ENCODE measurements around the gene ANTXR2.

Gene ANTXR2

DNA sequence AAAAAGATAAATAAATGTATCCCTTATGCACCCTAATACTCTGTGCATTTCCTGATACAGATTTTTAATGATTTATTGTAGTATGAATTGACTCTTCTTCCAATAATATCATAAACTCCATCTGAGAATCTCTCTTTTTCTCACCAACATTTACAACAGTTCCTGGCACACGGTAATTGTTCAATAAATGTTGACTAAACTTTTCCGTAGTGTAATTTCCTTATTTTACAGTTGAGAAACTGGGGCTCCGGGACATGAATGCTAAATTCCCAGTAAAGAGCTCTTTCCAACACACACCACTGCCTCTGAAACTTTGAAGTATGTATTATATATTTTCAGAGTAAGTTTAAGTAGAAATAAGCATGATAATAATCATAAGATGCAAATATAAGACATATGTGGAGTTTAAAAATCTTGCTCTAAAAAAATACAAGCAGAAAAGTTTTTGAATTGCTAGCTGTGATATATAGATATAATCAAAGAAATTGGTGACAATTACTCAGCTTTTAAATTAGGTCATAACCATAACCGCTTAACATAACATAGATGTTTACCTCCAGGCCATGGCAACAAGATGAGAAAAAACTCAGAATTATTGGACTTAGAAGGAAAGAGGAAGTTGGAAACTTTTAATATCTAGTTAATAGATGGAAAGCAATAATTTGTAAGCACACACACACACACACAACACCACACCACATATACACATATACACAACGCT lies 28.2 kb upstream of the ANTXR2 start:
- TF ChIP-seq, protein P1, sequence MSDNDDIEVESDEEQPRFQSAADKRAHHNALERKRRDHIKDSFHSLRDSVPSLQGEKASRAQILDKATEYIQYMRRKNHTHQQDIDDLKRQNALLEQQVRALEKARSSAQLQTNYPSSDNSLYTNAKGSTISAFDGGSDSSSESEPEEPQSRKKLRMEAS (IDR thresholded peaks at IDR 0.05; ENCODE audit: low read depth, low read length) = no peak
- TF ChIP-seq, protein P2, sequence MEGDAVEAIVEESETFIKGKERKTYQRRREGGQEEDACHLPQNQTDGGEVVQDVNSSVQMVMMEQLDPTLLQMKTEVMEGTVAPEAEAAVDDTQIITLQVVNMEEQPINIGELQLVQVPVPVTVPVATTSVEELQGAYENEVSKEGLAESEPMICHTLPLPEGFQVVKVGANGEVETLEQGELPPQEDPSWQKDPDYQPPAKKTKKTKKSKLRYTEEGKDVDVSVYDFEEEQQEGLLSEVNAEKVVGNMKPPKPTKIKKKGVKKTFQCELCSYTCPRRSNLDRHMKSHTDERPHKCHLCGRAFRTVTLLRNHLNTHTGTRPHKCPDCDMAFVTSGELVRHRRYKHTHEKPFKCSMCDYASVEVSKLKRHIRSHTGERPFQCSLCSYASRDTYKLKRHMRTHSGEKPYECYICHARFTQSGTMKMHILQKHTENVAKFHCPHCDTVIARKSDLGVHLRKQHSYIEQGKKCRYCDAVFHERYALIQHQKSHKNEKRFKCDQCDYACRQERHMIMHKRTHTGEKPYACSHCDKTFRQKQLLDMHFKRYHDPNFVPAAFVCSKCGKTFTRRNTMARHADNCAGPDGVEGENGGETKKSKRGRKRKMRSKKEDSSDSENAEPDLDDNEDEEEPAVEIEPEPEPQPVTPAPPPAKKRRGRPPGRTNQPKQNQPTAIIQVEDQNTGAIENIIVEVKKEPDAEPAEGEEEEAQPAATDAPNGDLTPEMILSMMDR (IDR thresholded peaks at IDR 0.05; ENCODE audit: low read depth, low read length) = no peak
- TF ChIP-seq MYC (IDR thresholded peaks at IDR 0.05; ENCODE audit: low read depth, low read length) (no peak), POLR2A (IDR thresholded peaks at IDR 0.05; ENCODE audit: extremely low read depth, insufficient read length) (no peak)
- no peak for DNase-seq (ENCODE audit: low read depth)
- no peak overlapping the region for H3K4me3 ChIP-seq (ENCODE audit: low read depth, low read length)

GRCh38 chr4:80099671-80100070 lies 26.6 kb upstream of the ANTXR2 start:
- TF ChIP-seq POLR2A (IDR thresholded peaks at IDR 0.05; ENCODE audit: extremely low read depth, insufficient read length) (no peak), MYC (IDR thresholded peaks at IDR 0.05; ENCODE audit: low read depth, low read length) (no peak)
- TF ChIP-seq, protein P1 (IDR thresholded peaks at IDR 0.05; ENCODE audit: low read depth, low read length) = no peak
- TF ChIP-seq, protein P2 (IDR thresholded peaks at IDR 0.05; ENCODE audit: low read depth, low read length) = no peak
- DNase-seq (ENCODE audit: low read depth) = no peak

DNA sequence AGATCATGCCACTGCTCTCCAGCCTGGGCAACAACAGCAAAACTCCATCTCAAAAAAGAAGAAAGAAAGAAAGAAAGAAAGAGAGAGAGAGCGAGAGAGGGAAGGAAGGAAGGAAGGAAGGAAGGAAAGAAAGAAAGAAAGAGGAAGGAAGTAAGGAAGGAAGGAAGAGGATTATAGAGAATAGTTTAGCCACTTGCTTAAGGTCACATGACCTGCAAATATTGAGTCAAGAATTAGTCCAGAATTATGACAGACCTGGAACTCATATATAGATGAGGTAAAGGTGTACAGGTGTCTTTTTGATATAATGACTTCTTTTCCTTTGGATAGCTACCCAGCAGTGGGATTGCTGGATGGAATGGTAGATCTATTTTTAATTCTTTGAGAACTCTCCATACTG lies 25.6 kb upstream of the ANTXR2 start:
- H3K4me3 ChIP-seq (ENCODE audit: low read depth, low read length) = no peak overlapping the region
- DNase-seq (ENCODE audit: low read depth) = no peak
- TF ChIP-seq POLR2A (IDR thresholded peaks at IDR 0.05; ENCODE audit: extremely low read depth, insufficient read length) = no peak

More at GRCh38 chr4:80099671-80100070, 26.6 kb upstream of the ANTXR2 start:
- H3K4me3 ChIP-seq (ENCODE audit: low read depth, low read length) = no peak overlapping the region

- no peak overlapping the region for H3K4me3 ChIP-seq (ENCODE audit: low read depth, low read length)
- TF ChIP-seq POLR2A (IDR thresholded peaks at IDR 0.05; ENCODE audit: extremely low read depth, insufficient read length) = no peak
- TF ChIP-seq, protein P2 (IDR thresholded peaks at IDR 0.05; ENCODE audit: low read depth, low read length) = no peak
- TF ChIP-seq, protein P1 (IDR thresholded peaks at IDR 0.05; ENCODE audit: low read depth, low read length) = no peak
- no peak for TF ChIP-seq MYC (IDR thresholded peaks at IDR 0.05; ENCODE audit: low read depth, low read length)
- no peak for DNase-seq (ENCODE audit: low read depth)
Measured at GRCh38 chr4:80097400-80098177, 24.6 kb upstream of the ANTXR2 start.

GRCh38 chr4:80096175-80096850 lies 23.3 kb upstream of the ANTXR2 start:
- TF ChIP-seq POLR2A (IDR thresholded peaks at IDR 0.05; ENCODE audit: extremely low read depth, insufficient read length) (no peak), MYC (IDR thresholded peaks at IDR 0.05; ENCODE audit: low read depth, low read length) (no peak)
- TF ChIP-seq, protein P1 (IDR thresholded peaks at IDR 0.05; ENCODE audit: low read depth, low read length) = no peak
- TF ChIP-seq, protein P2 (IDR thresholded peaks at IDR 0.05; ENCODE audit: low read depth, low read length) = no peak
- DNase-seq (ENCODE audit: low read depth) = no peak
- H3K4me3 ChIP-seq (ENCODE audit: low read depth, low read length) = no peak overlapping the region

DNA sequence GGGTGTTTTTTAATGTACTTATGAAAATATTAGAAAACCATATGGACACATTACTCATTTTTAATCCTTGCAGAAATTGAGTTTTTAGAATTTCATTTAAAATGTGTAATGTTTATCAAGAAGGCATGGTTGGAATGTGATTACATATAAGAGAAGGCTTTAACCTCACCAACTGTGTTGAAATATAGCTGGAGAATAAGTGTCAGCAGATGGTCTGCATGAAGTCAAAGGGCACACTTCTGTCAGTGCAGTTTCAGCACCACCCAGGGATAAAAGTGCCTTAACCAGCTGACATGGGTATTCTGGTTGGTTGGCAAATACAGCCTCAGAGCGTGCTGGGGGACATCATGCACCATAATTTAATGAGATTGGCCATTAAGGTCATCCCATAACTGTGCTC lies 21.2 kb upstream of the ANTXR2 start:
- H3K4me3 ChIP-seq (ENCODE audit: low read depth, low read length) = no peak overlapping the region
- DNase-seq (ENCODE audit: low read depth) = no peak
- TF ChIP-seq, protein P2 (IDR thresholded peaks at IDR 0.05; ENCODE audit: low read depth, low read length) = no peak
- TF ChIP-seq MYC (IDR thresholded peaks at IDR 0.05; ENCODE audit: low read depth, low read length) (no peak), POLR2A (IDR thresholded peaks at IDR 0.05; ENCODE audit: extremely low read depth, insufficient read length) (no peak)
- TF ChIP-seq, protein P1 (IDR thresholded peaks at IDR 0.05; ENCODE audit: low read depth, low read length) = no peak
